H1 (cell line): Measurements from ENCODE around the gene MTX1. TPM values are rescaled to one million over a fixed set of nuclear protein-coding genes. Genes with fewer than 3 reads are reported as not detected.
A peak's percentile ranks its signal among the peaks of the same experiment; 100 is the strongest.

Experiments used
- CTCF ChIA-PET: fragments of 300-600 bp; sonication (Branson Sonifier 250); formaldehyde crosslinking; loops from one replicate; lab custom pipeline; 2021; ENCODE audit not compliant: partially characterized antibody; lab: Charles Lee
- POLR2A ChIA-PET: fragments of 300-600 bp; sonication (Branson Sonifier 250); formaldehyde crosslinking; loops from one replicate; lab custom pipeline; 2021; ENCODE audit warnings: inconsistent platforms; ENCODE audit not compliant: partially characterized antibody; lab: Charles Lee
- DNase-seq, 2 experiments: peaks; one replicate each; pipeline versions ENCODE4 v3.0.0 to v3.0.0-alpha.2; 2010 to 2022; ENCODE audit warnings: low spot score in 2 of 2, low read depth in 1 of 2, mixed read lengths in 1 of 2
- FAIRE-seq: peaks from 2 replicates; lab custom pipeline; 2011; peaks lifted over from hg19 to GRCh38; lab: Jason Lieb, UNC
- H2AFZ ChIP-seq: 2 replicates; pipeline ENCODE4 v1.8.1; 2012; ENCODE audit warnings: low read length, inconsistent platforms
- H2AK5ac ChIP-seq: 2 replicates; pipeline ENCODE4 v1.6.1; 2013; ENCODE audit warnings: low read depth, low read length
- H2BK120ac ChIP-seq: replicated peaks from 2 replicates; pipeline ENCODE3; 2013; ENCODE audit warnings: low read depth, low read length, inconsistent platforms
- H2BK12ac ChIP-seq: 2 replicates; pipeline ENCODE4 v1.6.1; 2013; ENCODE audit warnings: low read depth, low read length
- H2BK15ac ChIP-seq: 2 replicates; pipeline ENCODE4 v1.6.1; 2013; ENCODE audit warnings: low read length
- H2BK20ac ChIP-seq: 2 replicates; pipeline ENCODE4 v1.6.1; 2013; ENCODE audit warnings: low read length
- H2BK5ac ChIP-seq: 2 replicates; pipeline ENCODE4 v1.6.1; 2013; ENCODE audit warnings: low read depth, low read length
- H3K14ac ChIP-seq: 2 replicates; pipeline ENCODE4 v1.6.1; 2013; ENCODE audit warnings: inconsistent platforms; ENCODE audit not compliant: insufficient read length
- H3K18ac ChIP-seq: 2 replicates; pipeline ENCODE4 v1.6.1; 2013; ENCODE audit warnings: low read length; ENCODE audit errors: extremely low read depth
- H3K23ac ChIP-seq: 2 replicates; pipeline ENCODE4 v1.6.1; 2013; ENCODE audit warnings: inconsistent platforms; ENCODE audit not compliant: insufficient read length
- H3K23me2 ChIP-seq: 2 replicates; pipeline ENCODE4 v1.6.1; 2013; ENCODE audit warnings: low read depth, low read length
- H3K27ac ChIP-seq: 2 replicates; pipeline ENCODE4 v1.6.1; 2011; ENCODE audit warnings: low read depth, low read length, inconsistent platforms
- H3K27me3 ChIP-seq, 4 experiments: replicated peaks in 1 of 4; 1 replicate in 1 of 4; 2 replicates in 3 of 4; pipeline versions ENCODE4 v1.6.1 to v1.8.1; 2011 to 2013; ENCODE audit warnings: low read length in 3 of 4, mild to moderate bottlenecking in 3 of 4, inconsistent platforms in 2 of 4, mixed read lengths in 2 of 4, moderate library complexity in 1 of 4; ENCODE audit not compliant: control insufficient read depth in 3 of 4, insufficient read depth in 3 of 4; ENCODE audit errors: extremely low read depth in 1 of 4
- H3K36me3 ChIP-seq, 4 experiments: 2 replicates each; pipeline versions ENCODE4 v1.6.1 to v1.8.1; 2011 to 2013; ENCODE audit warnings: mild to moderate bottlenecking in 4 of 4, low read length in 3 of 4, moderate library complexity in 2 of 4, control low read depth in 1 of 4, inconsistent platforms in 1 of 4; ENCODE audit not compliant: insufficient read depth in 4 of 4, control insufficient read depth in 2 of 4
- H3K4ac ChIP-seq: replicated peaks from 2 replicates; pipeline ENCODE3; 2013; ENCODE audit warnings: low read length, low read depth, mixed read lengths, inconsistent platforms; ENCODE audit not compliant: insufficient read length
- H3K4me1 ChIP-seq, 4 experiments: replicated peaks in 1 of 4; 1 replicate in 1 of 4; 2 replicates in 3 of 4; pipeline versions ENCODE4 v1.6.1 to v1.8.1; 2011 to 2013; ENCODE audit warnings: low read length in 3 of 4, inconsistent platforms in 2 of 4, mixed read lengths in 1 of 4; ENCODE audit not compliant: insufficient read depth in 4 of 4, control insufficient read depth in 3 of 4
- H3K4me2 ChIP-seq, 2 experiments: 2 replicates each; pipeline versions ENCODE4 v1.6.1 to v1.8.1; 2011 to 2013; ENCODE audit warnings: low read depth in 2 of 2, low read length in 2 of 2, control low read depth in 1 of 2, inconsistent platforms in 1 of 2, mild to moderate bottlenecking in 1 of 2; ENCODE audit not compliant: insufficient read depth in 1 of 2
- H3K4me3 ChIP-seq, 4 experiments: fragments of 200-600, 300-600 bp in 1 of 4; sonication (generic), shearing (Covaris generic), sonication (Bioruptor Twin) in 1 of 4; 2 replicates each; pipeline versions ENCODE4 v1.5.1 to v1.8.1; 2011 to 2016; ENCODE audit warnings: low read length in 4 of 4, low read depth in 3 of 4, control low read depth in 2 of 4, inconsistent platforms in 2 of 4, mild to moderate bottlenecking in 2 of 4, mixed read lengths in 1 of 4, moderate library complexity in 1 of 4; ENCODE audit not compliant: insufficient read depth in 2 of 4; ENCODE audit errors: extremely low read depth in 1 of 4
- H3K56ac ChIP-seq: replicated peaks from 2 replicates; pipeline ENCODE3; 2013; ENCODE audit warnings: low read depth, mild to moderate bottlenecking, mixed read lengths, low read length, inconsistent platforms; ENCODE audit not compliant: insufficient read length
- H3K79me1 ChIP-seq: 2 replicates; pipeline ENCODE4 v1.6.1; 2013; ENCODE audit warnings: low read depth, low read length, control low read depth
- H3K79me2 ChIP-seq, 2 experiments: 2 replicates each; pipeline versions ENCODE4 v1.6.1 to v1.8.1; 2012 to 2013; ENCODE audit warnings: low read length in 2 of 2, mild to moderate bottlenecking in 2 of 2, inconsistent platforms in 1 of 2; ENCODE audit not compliant: insufficient read depth in 2 of 2, control insufficient read depth in 1 of 2
- H3K9ac ChIP-seq, 4 experiments: replicated peaks in 1 of 4; 1 replicate in 1 of 4; 2 replicates in 3 of 4; pipeline versions ENCODE4 v1.6.1 to v1.8.1; 2011 to 2013; ENCODE audit warnings: low read depth in 3 of 4, low read length in 3 of 4, control low read depth in 2 of 4, mild to moderate bottlenecking in 2 of 4, moderate library complexity in 2 of 4, inconsistent platforms in 1 of 4; ENCODE audit errors: extremely low read depth in 1 of 4
- H3K9me3 ChIP-seq, 2 experiments: 2 replicates each; pipeline versions ENCODE4 v1.6.1 to v1.8.1; 2012 to 2013; ENCODE audit warnings: mild to moderate bottlenecking in 2 of 2, moderate library complexity in 2 of 2, control low read depth in 1 of 2, inconsistent platforms in 1 of 2, low read depth in 1 of 2, low read length in 1 of 2, mixed read lengths in 1 of 2; ENCODE audit not compliant: insufficient read depth in 2 of 2
- H4K20me1 ChIP-seq, 2 experiments: replicated peaks in 1 of 2; 2 replicates each; pipeline versions ENCODE3 to v1.8.1; 2011 to 2013; ENCODE audit warnings: inconsistent platforms in 2 of 2, low read length in 2 of 2, mild to moderate bottlenecking in 1 of 2; ENCODE audit not compliant: insufficient read depth in 2 of 2, control insufficient read depth in 1 of 2
- H4K5ac ChIP-seq: 2 replicates; pipeline ENCODE4 v1.6.1; 2013; ENCODE audit warnings: low read length, low read depth, mixed read lengths, inconsistent platforms; ENCODE audit not compliant: insufficient read length
- H4K8ac ChIP-seq: 2 replicates; pipeline ENCODE4 v1.8.0; 2013; ENCODE audit warnings: mild to moderate bottlenecking, moderate library complexity, low read length, inconsistent platforms; ENCODE audit not compliant: insufficient read depth; ENCODE audit errors: extremely low read depth
- H4K91ac ChIP-seq: replicated peaks from 2 replicates; pipeline ENCODE3; 2013; ENCODE audit warnings: low read length, mixed read lengths, inconsistent platforms; ENCODE audit not compliant: insufficient read length
- EGR1 ChIP-seq: IDR thresholded peaks from 2 replicates; pipeline ENCODE4 v1.6.1; 2011; ENCODE audit warnings: low read depth, low read length, borderline replicate concordance
- KDM5A ChIP-seq: fragments of 200-600 bp; IDR thresholded peaks from 2 replicates; pipeline ENCODE4 v1.7.1; 2012; ENCODE audit warnings: mild to moderate bottlenecking, low read length, inconsistent platforms, mixed read lengths
- WGBS, 2 experiments: shearing (Covaris generic) in 1 of 2; methylation state at CpG; one replicate each; pipeline versions ENCODE4 v1.1.6 to v1.1.7; 2013 to 2015; ENCODE audit warnings: low lambda C conversion rate in 2 of 2, mixed read lengths in 2 of 2, inconsistent platforms in 1 of 2, low coverage in 1 of 2, missing lambda C conversion rate in 1 of 2; ENCODE audit not compliant: insufficient replicate concordance in 2 of 2, insufficient coverage in 1 of 2, insufficient read length in 1 of 2; ENCODE audit errors: extremely low coverage in 1 of 2, missing lambda C conversion rate in 1 of 2; 5-methylcytosine and 5-hydroxymethylcytosine counted together
- polyA plus RNA-seq, 7 experiments: library from polyadenylated mRNA; depleted of rRNA in 3 of 7; stranded (reverse) in 5 of 7; unstranded in 2 of 7; fragments of >200 nt in 5 of 7; fragments of 200-250 nt in 2 of 7; gene quantifications; 1 replicate in 5 of 7; 2 replicates in 1 of 7; 4 replicates in 1 of 7; pipeline versions ENCODE4 v1.2.1 to v1.2.3, GENCODE V29; 2011 to 2013; ENCODE audit warnings: missing spikeins in 2 of 7, mixed read lengths in 2 of 7
- total RNA-seq: library from RNA; stranded (reverse); fragmentation: NEBNext Ultra II Directional; extraction: Animal tissue kit (Norgen Biotek cat#: 25700); gene quantifications from 2 replicates; pipeline ENCODE4 v1.2.1, GENCODE V29; 2021

The MTX1 gene
- total and polyA plus RNA-seq, 2 of the 8 experiments (the other 6 are each of a cell fraction or from before 2014, with no cell fraction given): 47.9 to 131 TPM

DNA sequence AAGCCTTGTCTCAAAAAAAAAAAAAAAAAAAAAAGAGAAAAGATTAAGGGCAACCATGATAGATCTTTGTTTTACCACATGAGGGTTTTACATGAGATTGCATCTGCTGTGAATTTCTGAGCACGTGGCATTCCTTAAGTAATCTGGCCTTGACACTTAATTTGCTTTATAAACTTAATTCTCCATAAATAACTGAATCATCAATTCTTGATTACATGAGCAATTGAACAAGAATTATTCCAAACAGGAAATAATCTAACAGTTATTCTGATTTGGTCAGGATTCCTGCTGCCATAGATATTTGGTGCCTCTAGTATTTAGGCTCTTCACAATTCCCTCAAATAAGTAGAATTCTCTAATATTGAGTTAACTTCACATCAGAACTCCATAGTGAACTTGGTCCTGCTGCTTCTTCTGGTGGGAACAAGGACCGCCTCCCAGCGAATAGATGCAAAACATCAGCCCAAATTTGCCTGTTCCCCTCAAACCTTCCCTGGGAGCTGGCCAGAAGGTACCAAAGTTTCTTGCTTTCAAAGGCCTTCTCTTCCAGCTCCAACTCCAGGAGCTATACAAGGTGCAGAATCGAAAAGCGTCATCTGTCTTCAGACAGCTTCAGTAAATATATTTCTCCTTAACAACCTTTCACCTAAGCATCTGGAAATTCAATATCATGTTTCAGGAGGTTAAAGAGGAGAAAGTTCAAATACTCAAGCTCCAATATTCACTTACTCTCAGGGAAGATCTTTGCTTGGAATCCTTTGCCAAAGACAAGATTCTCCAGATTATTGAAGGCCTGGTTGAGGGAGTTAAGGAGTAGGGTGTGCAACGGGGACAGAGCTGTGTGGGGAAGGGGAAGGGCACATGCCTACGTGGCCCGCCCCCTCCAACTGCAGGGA is 36.4 kb upstream of the MTX1 start:
- TF ChIP-seq EGR1: no peak
- peak; percentile 5; the same call in 1 of the 2 replicates for TF ChIP-seq KDM5A
- H4K91ac ChIP-seq: peak overlapping the region; percentile 27
- H3K14ac ChIP-seq: no peak overlapping the region
- H4K5ac ChIP-seq: peak overlapping the region; percentile 88
- H3K79me1 ChIP-seq: no peaks in the 10 kb centered on the region; the same call in 1 of the 2 replicates
- H3K79me2 ChIP-seq: peaks cover 0 to 16% of the 10 kb centered on the region in 2 experiments; a peak in 2 of 4 replicates
- ChIA-PET POLR2A (interaction anchor here (0.8 to 20.5 kb wide), 17 partner anchors 14 to 106 kb away, joined by 3 to 512 read pairs (median 4); partner anchors contain the start of genes CLK2, DPM3, MTX1 and THBS3), CTCF (interaction anchor here (0.7 to 12.4 kb wide), 24 partner anchors 14 to 121 kb away, joined by 3 to 215 read pairs (median 5); partner anchors contain the start of genes DPM3, EFNA1, EFNA4 and SLC50A1)
- H2AK5ac ChIP-seq: no peak overlapping the region
- peak overlapping the region; percentile 91; the same call in 1 of the 2 replicates for H4K8ac ChIP-seq
- peak overlapping the region; percentile 64 for H3K18ac ChIP-seq
- WGBS, 2 experiments: 58% methylated on average over 8 of the region's 8 CpGs; no CpG with 5 or more reads in 1 of the 2 experiments
- H3K27ac ChIP-seq: no peak overlapping the region
- H3K4me1 ChIP-seq: peaks cover 3 to 28% (median 10%) of the 10 kb centered on the region in 4 experiments
- peaks cover 3 to 13% (median 7%) of the 10 kb centered on the region in 4 experiments; a peak in 6 of 8 replicates for H3K36me3 ChIP-seq
- no peak for FAIRE-seq
- peak overlapping the region; percentile 33 for H3K4ac ChIP-seq
- H3K56ac ChIP-seq: no peak overlapping the region
- H2BK120ac ChIP-seq: no peak overlapping the region
- no peaks in the 10 kb centered on the region for H3K27me3 ChIP-seq
- no peaks in the 10 kb centered on the region for H3K9me3 ChIP-seq
- peak overlapping the region; percentile 53; the same call in 1 of the 2 replicates for H2BK12ac ChIP-seq
- peaks cover 2 to 6% of the 10 kb centered on the region in 2 experiments for H4K20me1 ChIP-seq
- H2BK20ac ChIP-seq: no peak overlapping the region
- peak overlapping the region in 3 of 4 experiments; percentile 1 to 66 (median 49); a peak in 5 of 7 replicates for H3K9ac ChIP-seq
- no peak overlapping the region for H3K23ac ChIP-seq
- no peak for DNase-seq
- peak overlapping the region; percentile 37 to 90 for H3K4me2 ChIP-seq
- peak overlapping the region; percentile 54 to 95 (median 86) for H3K4me3 ChIP-seq
- H3K23me2 ChIP-seq: peaks cover 15% of the 10 kb centered on the region
- no peak overlapping the region for H2BK15ac ChIP-seq
- no peak overlapping the region; the same call in 1 of the 2 replicates for H2AFZ ChIP-seq
- H2BK5ac ChIP-seq: peak overlapping the region; percentile 77; the same call in 1 of the 2 replicates
